HUES48 (cell line): Measurements from ENCODE around the gene TIGD6.

Experiments used
- H3K27ac ChIP-seq: one replicate; pipeline ENCODE4 v1.7.0; 2013; ENCODE audit warnings: low read depth, low read length, inconsistent platforms
- H3K27me3 ChIP-seq: 2 replicates; pipeline ENCODE4 v1.6.1; 2013; ENCODE audit warnings: mild to moderate bottlenecking, low read length; ENCODE audit not compliant: control insufficient read depth, insufficient read depth
- H3K36me3 ChIP-seq: 2 replicates; pipeline ENCODE4 v1.6.1; 2013; ENCODE audit warnings: low read length; ENCODE audit not compliant: control insufficient read depth, insufficient read depth
- H3K4me1 ChIP-seq: 2 replicates; pipeline ENCODE4 v1.6.1; 2013; ENCODE audit warnings: mild to moderate bottlenecking, low read length; ENCODE audit not compliant: control insufficient read depth, insufficient read depth
- H3K4me3 ChIP-seq: 2 replicates; pipeline ENCODE4 v1.5.1; 2013; ENCODE audit warnings: mild to moderate bottlenecking, low read depth, low read length
- H3K9ac ChIP-seq: 2 replicates; pipeline ENCODE4 v1.6.1; 2013; ENCODE audit warnings: mild to moderate bottlenecking, low read depth, low read length, moderate library complexity
- H3K9me3 ChIP-seq: 2 replicates; pipeline ENCODE4 v1.6.1; 2013; ENCODE audit warnings: low read length; ENCODE audit not compliant: control insufficient read depth, insufficient read depth

The TIGD6 gene

DNA sequence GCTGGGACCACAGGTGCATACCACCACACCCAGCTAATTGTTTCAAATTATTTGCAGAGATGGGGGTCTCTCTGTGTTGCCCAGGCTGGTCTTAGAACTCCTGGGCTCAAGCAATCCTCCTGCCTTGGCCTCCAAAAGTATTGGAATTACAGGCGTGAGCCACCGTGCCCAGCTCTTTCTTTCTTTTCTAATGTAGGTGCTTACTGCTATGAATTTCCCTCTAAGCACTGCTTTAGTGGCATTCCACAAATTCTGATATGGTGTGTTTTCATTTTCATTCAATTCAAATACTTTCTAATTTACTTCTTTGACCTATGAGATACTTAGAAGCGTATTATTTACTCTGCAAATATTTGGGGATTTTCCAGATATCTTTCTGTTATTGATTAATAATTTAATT is 15.0 kb upstream of the TIGD6 start:
- Histone ChIP-seq H3K4me1 (no peaks in the 10 kb centered on the region), H3K4me3 (no peak overlapping the region), H3K9ac (no peak overlapping the region), H3K27ac (no peak overlapping the region), H3K27me3 (no peaks in the 10 kb centered on the region), H3K9me3 (no peaks in the 10 kb centered on the region), H3K36me3 (peaks cover 93% of the 10 kb centered on the region)

GRCh38 chr5:150014456-150014855 is 14.0 kb upstream of the TIGD6 start:
- H3K27ac ChIP-seq = no peak overlapping the region
- no peaks in the 10 kb centered on the region for H3K4me1 ChIP-seq
- H3K27me3 ChIP-seq = no peaks in the 10 kb centered on the region
- peaks cover 93% of the 10 kb centered on the region for H3K36me3 ChIP-seq
- H3K9me3 ChIP-seq = no peaks in the 10 kb centered on the region
- no peak overlapping the region for H3K4me3 ChIP-seq
- H3K9ac ChIP-seq = no peak overlapping the region

- Histone ChIP-seq H3K4me3 (no peak overlapping the region), H3K36me3 (peaks cover 93% of the 10 kb centered on the region), H3K27ac (no peak overlapping the region), H3K27me3 (no peaks in the 10 kb centered on the region), H3K9ac (no peak overlapping the region), H3K4me1 (no peaks in the 10 kb centered on the region), H3K9me3 (no peaks in the 10 kb centered on the region)
These were observed 13.5 kb upstream of the TIGD6 start for GRCh38 chr5:150013931-150014330.

DNA sequence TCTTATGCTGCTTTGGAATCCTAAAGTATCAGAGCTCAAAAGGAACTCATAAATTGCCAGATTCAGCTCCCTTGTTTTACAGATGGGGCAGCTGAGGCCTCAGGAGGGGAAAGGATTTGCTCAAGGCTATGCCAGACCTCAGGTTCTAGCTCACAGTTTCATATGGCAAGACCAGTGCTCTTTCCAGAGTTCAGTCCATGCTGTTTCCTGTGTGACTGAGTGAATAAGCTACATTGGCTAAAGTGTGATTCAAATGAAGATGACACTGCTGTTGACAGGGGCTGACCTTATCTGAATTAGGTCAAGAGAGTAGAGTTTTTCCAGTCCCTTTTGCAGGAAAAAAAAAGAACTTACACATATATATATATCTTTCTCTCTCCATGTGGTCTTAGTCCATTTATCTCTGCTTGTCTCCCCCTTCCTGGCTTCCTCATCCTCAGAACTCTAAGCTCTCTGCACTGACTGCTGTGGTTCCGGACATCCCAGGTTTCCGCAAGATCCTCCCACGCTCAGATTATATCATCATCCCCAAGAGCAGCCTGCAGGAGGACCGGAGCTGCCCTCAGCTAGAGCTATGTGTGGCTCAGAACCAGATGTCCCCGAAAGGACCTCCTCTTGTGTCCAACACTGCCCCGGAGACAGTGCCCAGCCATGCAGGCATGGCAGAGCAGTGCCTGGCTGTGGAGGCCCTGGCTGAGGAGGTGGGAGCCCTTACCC is 9.4 kb upstream of the TIGD6 start:
- no peak overlapping the region for H3K9ac ChIP-seq
- no peaks in the 10 kb centered on the region for H3K4me1 ChIP-seq
- no peak overlapping the region for H3K4me3 ChIP-seq
- H3K27ac ChIP-seq = no peak overlapping the region
- no peaks in the 10 kb centered on the region for H3K27me3 ChIP-seq
- H3K36me3 ChIP-seq = peaks cover 93% of the 10 kb centered on the region
- H3K9me3 ChIP-seq = no peaks in the 10 kb centered on the region

DNA sequence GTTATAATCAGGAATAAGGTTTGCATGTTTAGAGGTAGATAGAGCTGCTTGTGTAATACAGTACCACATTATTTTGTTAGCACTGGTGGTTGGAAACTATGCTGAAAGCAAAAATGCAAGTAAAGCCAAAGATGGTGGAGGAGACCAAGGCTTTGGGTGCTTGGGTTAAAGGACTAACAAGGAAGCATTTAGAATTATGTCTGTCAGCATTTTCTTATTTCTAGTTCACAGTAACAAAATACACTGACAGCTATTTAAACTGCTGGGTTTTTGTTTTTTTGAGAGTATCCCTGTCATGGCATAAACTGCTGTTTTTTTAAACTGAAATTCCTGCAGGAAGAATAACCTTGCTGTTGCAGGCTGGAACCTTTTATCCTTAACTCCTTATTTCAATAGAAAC is 6.6 kb upstream of the TIGD6 start:
- Histone ChIP-seq H3K4me1 (peaks cover under 1% of the 10 kb centered on the region; the same call in 1 of the 2 replicates), H3K27ac (no peak overlapping the region), H3K9ac (no peak overlapping the region), H3K4me3 (no peak overlapping the region), H3K9me3 (no peaks in the 10 kb centered on the region), H3K27me3 (no peaks in the 10 kb centered on the region), H3K36me3 (peaks cover 76% of the 10 kb centered on the region)

DNA sequence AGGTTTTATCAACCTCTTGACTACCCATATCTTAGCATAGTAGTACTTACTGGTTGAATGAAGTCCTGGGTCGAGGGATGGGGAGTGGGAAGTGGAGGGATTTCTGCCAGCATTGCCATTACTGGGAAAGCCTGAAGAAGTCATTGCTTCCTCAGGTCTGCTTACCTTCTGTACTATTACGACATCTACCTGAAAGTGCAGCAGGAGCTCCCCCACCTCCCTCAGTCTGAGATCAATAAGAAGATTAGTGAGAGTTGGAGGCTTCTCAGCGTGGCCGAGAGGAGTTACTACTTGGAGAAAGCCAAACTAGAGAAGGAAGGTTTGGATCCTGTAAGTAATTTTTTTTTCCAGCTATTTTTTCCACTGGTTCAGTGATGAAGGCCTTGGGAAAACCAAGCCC is 5.9 kb upstream of the TIGD6 start:
- Histone ChIP-seq H3K9me3 (no peaks in the 10 kb centered on the region), H3K4me1 (peaks cover 6% of the 10 kb centered on the region; the same call in 1 of the 2 replicates), H3K9ac (no peak overlapping the region), H3K27ac (no peak overlapping the region), H3K27me3 (no peaks in the 10 kb centered on the region), H3K36me3 (peaks cover 71% of the 10 kb centered on the region), H3K4me3 (no peak overlapping the region)

DNA sequence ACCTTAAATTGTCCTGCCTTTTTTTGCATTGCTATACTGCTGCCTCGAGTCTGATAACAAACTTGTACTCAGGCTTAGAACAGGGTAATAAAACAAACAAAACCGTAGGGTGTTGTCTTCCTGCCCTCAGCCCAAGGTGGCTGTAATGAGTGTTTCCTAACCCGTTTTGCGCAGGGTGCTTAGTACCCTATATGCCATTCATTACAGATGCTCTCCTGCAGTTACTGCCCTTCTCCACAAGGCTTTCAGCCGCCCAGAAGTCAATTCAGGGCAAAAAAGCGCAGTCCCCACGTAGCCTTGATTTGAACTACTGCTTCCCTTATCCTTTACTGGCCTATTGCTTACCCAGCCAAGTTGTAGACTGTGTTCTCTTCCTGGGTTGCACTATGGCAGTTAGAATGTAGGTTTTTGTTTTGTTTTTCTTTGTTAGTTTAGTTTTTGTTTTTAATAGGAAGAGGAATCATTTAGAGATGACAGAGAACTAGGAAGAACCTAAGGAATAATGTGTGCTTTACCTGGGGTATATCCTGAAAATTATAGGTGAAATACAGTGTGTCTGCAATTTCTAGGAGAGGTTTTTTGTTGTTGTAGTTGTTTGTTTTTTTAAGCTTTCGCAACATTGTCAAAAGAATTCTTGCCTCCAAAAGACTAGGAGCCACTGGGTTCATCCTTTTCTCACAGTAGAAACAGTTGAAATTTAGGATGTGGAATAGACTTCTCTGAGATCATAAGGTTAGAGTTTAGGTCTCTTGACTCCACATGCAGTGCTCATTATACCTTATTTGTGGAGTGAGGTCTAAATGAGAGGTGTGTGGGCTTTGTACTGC is 1.4 kb upstream of the TIGD6 start:
- Histone ChIP-seq H3K9me3 (no peaks in the 10 kb centered on the region), H3K4me1 (peaks cover 16% of the 10 kb centered on the region), H3K27me3 (no peaks in the 10 kb centered on the region), H3K9ac (no peak overlapping the region), H3K4me3 (peak overlapping the region; percentile 85), H3K36me3 (peaks cover 30% of the 10 kb centered on the region), H3K27ac (no peak overlapping the region)

GRCh38 chr5:150000990-150001659 is 671 bp upstream of the TIGD6 start:
- no peaks in the 10 kb centered on the region for H3K9me3 ChIP-seq
- peak overlapping the region; percentile 91 for H3K27ac ChIP-seq
- peaks cover 16% of the 10 kb centered on the region for H3K4me1 ChIP-seq
- peaks cover 22% of the 10 kb centered on the region for H3K36me3 ChIP-seq
- peak overlapping the region; percentile 85 for H3K4me3 ChIP-seq
- H3K27me3 ChIP-seq = no peaks in the 10 kb centered on the region
- peak overlapping the region; percentile 93 for H3K9ac ChIP-seq

GRCh38 chr5:149999866-150000255 is 593 bp downstream of the TIGD6 start:
- H3K4me3 ChIP-seq = peak overlapping the region; percentile 85

DNA sequence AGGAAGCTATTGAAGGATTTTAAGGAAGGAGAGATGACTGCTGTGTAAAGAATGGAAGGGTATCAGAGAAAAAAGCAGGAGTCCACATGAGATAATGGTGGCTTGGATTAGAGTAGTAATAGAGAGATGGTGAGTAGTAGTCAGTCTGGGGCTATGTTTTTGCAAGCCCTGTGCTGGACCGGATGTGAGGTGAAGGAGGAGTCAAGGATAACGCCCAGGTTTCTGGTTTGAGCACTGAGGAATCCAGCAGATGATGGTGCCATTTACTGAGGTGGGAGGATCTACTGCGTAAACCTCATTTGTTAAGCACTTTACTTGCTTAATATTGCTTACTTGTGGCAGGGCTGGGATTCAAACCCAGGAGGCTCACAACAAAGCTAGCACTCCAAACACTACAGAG is 1.1 kb downstream of the TIGD6 start:
- peaks cover 19% of the 10 kb centered on the region for H3K36me3 ChIP-seq
- no peak overlapping the region for H3K27ac ChIP-seq
- H3K27me3 ChIP-seq = no peaks in the 10 kb centered on the region
- H3K4me1 ChIP-seq = peaks cover 16% of the 10 kb centered on the region
- peak overlapping the region; percentile 85 for H3K4me3 ChIP-seq
- H3K9me3 ChIP-seq = no peaks in the 10 kb centered on the region
- no peak overlapping the region for H3K9ac ChIP-seq

More at GRCh38 chr5:149999866-150000255, 593 bp downstream of the TIGD6 start:
- peak overlapping the region; percentile 93 for H3K9ac ChIP-seq
- H3K27me3 ChIP-seq = no peaks in the 10 kb centered on the region
- no peaks in the 10 kb centered on the region for H3K9me3 ChIP-seq
- H3K4me1 ChIP-seq = peaks cover 16% of the 10 kb centered on the region
- H3K27ac ChIP-seq = peak overlapping the region; percentile 91
- peaks cover 22% of the 10 kb centered on the region for H3K36me3 ChIP-seq

DNA sequence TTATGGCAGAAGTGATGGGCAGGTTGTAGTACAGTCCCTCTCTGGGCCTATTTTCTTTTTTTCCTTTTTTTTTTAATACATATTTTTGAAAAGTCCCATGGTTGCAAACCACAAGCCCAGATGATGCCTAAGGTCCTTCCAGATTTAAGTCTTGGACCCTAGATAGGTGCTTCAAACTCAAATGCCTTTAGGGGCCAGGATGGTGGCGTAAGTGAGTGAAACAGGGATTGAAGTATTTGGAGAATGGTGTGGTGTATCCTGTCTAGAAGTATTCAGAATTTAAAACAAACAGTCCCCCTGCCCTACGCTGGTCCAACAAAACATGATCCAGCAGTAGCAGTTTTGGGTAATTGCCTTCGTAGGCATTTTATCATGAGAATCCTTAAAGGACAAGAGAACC is 2.2 kb downstream of the TIGD6 start:
- no peak overlapping the region for H3K4me3 ChIP-seq
- no peaks in the 10 kb centered on the region for H3K9me3 ChIP-seq

More for the DNA sequence above, 2.2 kb downstream of the TIGD6 start:
- Histone ChIP-seq H3K36me3 (peaks cover 13% of the 10 kb centered on the region), H3K27me3 (no peaks in the 10 kb centered on the region), H3K9ac (no peak overlapping the region), H3K27ac (no peak overlapping the region), H3K4me1 (peaks cover 16% of the 10 kb centered on the region)
